HEK293 (cell line): Measurements from ENCODE around the gene PDLIM7.

Source experiments
- CTCF ChIA-PET: fragments of 350-600 bp; formaldehyde crosslinking; extraction: SDS; loops from one replicate; lab custom pipeline; 2021; ENCODE audit warnings: antibody characterized with exemption; lab: Yijun Ruan, JAX
- POLR2A ChIA-PET: fragments of 300-600 bp; formaldehyde crosslinking; extraction: SDS; loops from one replicate; lab custom pipeline; 2020; ENCODE audit warnings: antibody characterized with exemption, inconsistent platforms; lab: Yijun Ruan, JAX
- H3K27ac ChIP-seq: fragments of 200-500 bp; sonication (Bioruptor generic); 2 replicates; pipeline ENCODE4 v1.5.1; 2014; ENCODE audit warnings: low read depth, low read length, control low read depth, inconsistent platforms; ENCODE audit errors: extremely low read depth
- H3K36me3 ChIP-seq, 2 experiments: fragments of 200-500 bp in 1 of 2; sonication (Bioruptor generic) in 1 of 2; 1 replicate in 1 of 2; 2 replicates in 1 of 2; pipeline ENCODE4 v1.5.1; 2014 to 2017; ENCODE audit warnings: inconsistent platforms in 2 of 2, low read length in 2 of 2; ENCODE audit not compliant: control insufficient read depth in 2 of 2, insufficient read depth in 1 of 2
- H3K4me1 ChIP-seq: fragments of 200-500 bp; sonication (Bioruptor generic); 2 replicates; pipeline ENCODE4 v1.5.1; 2014; ENCODE audit warnings: mild to moderate bottlenecking, low read length, inconsistent platforms; ENCODE audit not compliant: control insufficient read depth, insufficient read depth
- H3K4me3 ChIP-seq: 2 replicates; pipeline ENCODE4 v1.5.1; 2011; ENCODE audit warnings: low read depth, mild to moderate bottlenecking, control low read depth, low read length, moderate library complexity
- H3K9me3 ChIP-seq: fragments of 200-500 bp; sonication (Bioruptor generic); 2 replicates; pipeline ENCODE4 v1.5.1; 2014; ENCODE audit warnings: low read depth, low read length, inconsistent platforms; ENCODE audit not compliant: control insufficient read depth, insufficient read depth
- AEBP2 ChIP-seq: fragments of 450-650 bp; formaldehyde crosslinking; IDR thresholded peaks from 2 replicates; pipeline ENCODE4 v1.5.1; 2016; ENCODE audit warnings: missing biosample characterization, missing genetic modification characterization, borderline replicate concordance
- BCL6B ChIP-seq: fragments of 450-650 bp; formaldehyde crosslinking; IDR thresholded peaks from 2 replicates; pipeline ENCODE4 v1.5.1; 2017; ENCODE audit warnings: missing biosample characterization, missing genetic modification characterization
- SCRT1 ChIP-seq: fragments of 450-650 bp; formaldehyde crosslinking; IDR thresholded peaks from 2 replicates; pipeline ENCODE4 v1.5.1; 2016; ENCODE audit warnings: missing biosample characterization, missing genetic modification characterization, borderline replicate concordance
- SETDB1 ChIP-seq: IDR thresholded peaks from one replicate; pipeline ENCODE4 v1.6.1; 2017; ENCODE audit warnings: mild to moderate bottlenecking, low read length, moderate library complexity, mixed read lengths; ENCODE audit not compliant: insufficient read length
- TCF7L2 ChIP-seq: IDR thresholded peaks from 2 replicates; pipeline ENCODE4 v1.6.1; 2011; ENCODE audit warnings: low read depth, mild to moderate bottlenecking, inconsistent platforms, low read length, moderate library complexity, borderline replicate concordance
- ZBTB49 ChIP-seq: fragments of 450-650 bp; formaldehyde crosslinking; IDR thresholded peaks from 2 replicates; pipeline ENCODE4 v1.5.1; 2016; ENCODE audit warnings: missing biosample characterization, missing genetic modification characterization, low read depth
- ZNF10 ChIP-seq: fragments of 450-650 bp; formaldehyde crosslinking; IDR thresholded peaks from 2 replicates; pipeline ENCODE4 v1.5.1; 2017; ENCODE audit warnings: missing biosample characterization, missing genetic modification characterization
- ZNF114 ChIP-seq: fragments of 450-650 bp; formaldehyde crosslinking; IDR thresholded peaks from 2 replicates; pipeline ENCODE4 v1.5.0; 2017; ENCODE audit warnings: missing biosample characterization, missing genetic modification characterization
- ZNF311 ChIP-seq: fragments of 450-650 bp; formaldehyde crosslinking; IDR thresholded peaks from 2 replicates; pipeline ENCODE4 v1.5.1; 2017; ENCODE audit warnings: missing biosample characterization, missing genetic modification characterization, borderline replicate concordance
- ZNF423 ChIP-seq: fragments of 450-650 bp; formaldehyde crosslinking; IDR thresholded peaks from 2 replicates; pipeline ENCODE4 v1.5.1; 2016; ENCODE audit warnings: missing biosample characterization, missing genetic modification characterization
- ZNF585B ChIP-seq: fragments of 450-650 bp; formaldehyde crosslinking; IDR thresholded peaks from 2 replicates; pipeline ENCODE4 v1.5.1; 2016; ENCODE audit warnings: missing biosample characterization, missing genetic modification characterization
- ZNF776 ChIP-seq: fragments of 450-650 bp; formaldehyde crosslinking; IDR thresholded peaks from 2 replicates; pipeline ENCODE4 v1.5.0; 2017; ENCODE audit warnings: missing biosample characterization, missing genetic modification characterization, borderline replicate concordance
- TF ChIP-seq, protein P1 (sequence below): fragments of 450-650 bp; formaldehyde crosslinking; IDR thresholded peaks from 2 replicates; pipeline ENCODE4 v1.5.1; 2017; ENCODE audit warnings: missing biosample characterization, missing genetic modification characterization
- TF ChIP-seq, protein P2 (sequence below): fragments of 450-650 bp; formaldehyde crosslinking; IDR thresholded peaks from 2 replicates; pipeline ENCODE4 v1.5.1; 2016; ENCODE audit warnings: missing biosample characterization, missing genetic modification characterization

Gene PDLIM7

DNA sequence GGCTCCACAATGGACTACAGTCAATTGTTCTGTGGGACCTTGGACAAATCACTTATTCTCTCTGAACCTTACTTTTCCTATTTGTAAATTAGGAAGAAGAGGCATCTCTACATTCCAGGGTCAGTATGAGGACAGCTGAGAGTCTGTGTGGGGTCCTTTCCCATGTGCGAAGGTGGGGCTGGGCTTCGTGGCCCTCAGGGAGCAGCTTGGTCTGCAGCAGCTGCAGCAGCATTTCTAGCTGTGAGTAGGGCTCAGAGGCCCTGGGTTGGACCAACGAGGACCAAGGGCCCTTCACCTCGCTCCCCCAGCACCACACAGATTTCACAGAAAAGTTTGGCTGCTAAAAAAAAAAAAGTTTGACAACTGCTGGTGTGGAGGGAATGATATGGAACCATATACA lies 28.8 kb upstream of the PDLIM7 start (continued):
- TF ChIP-seq ZBTB49 (no peak), BCL6B (tag by site-specific recombination) (no peak), ZNF585B (no peak)

DNA sequence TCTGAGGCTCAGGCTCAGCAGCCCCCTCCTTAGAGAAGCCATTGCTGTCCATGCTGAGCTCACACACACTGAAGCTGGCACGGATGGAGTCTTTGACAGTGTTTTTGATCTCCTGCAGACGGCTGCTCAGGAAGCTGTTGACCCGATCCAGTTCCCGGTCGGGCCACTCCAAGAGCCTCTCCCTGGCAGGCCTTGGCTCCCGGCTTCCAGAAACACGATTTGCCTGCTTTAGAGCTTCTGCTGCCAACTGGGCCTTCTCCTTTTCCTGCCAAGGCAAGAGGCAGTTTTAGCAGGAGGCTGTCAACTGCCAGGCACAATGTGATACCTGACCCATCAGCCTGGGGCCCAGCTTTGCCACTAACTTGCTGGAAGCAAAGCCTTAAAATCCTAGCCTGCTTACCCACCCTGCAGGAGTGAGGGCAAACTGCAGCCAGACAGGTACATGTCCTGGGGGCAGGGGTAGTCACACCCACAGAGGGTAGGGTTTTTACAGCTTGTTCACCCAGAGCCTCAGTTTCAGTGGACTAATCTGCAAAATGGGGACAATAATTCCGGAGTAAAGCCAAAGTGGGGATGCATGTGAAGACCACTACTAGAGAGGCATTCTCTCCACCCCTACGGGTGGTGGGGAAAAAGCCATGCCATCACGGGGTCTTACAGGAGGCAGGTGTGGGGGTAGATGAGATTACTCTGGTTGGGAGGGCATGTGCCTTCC lies 27.7 kb upstream of the PDLIM7 start:
- Histone ChIP-seq H3K4me3 (no peak overlapping the region), H3K9me3 (no peaks in the 10 kb centered on the region), H3K36me3 (peaks cover 8 to 90% of the 10 kb centered on the region in 2 experiments; a peak in 2 of 3 replicates), H3K27ac (no peak overlapping the region), H3K4me1 (no peaks in the 10 kb centered on the region)
- TF ChIP-seq ZNF423 (tag by site-specific recombination) = no peak
- TF ChIP-seq, protein P1, sequence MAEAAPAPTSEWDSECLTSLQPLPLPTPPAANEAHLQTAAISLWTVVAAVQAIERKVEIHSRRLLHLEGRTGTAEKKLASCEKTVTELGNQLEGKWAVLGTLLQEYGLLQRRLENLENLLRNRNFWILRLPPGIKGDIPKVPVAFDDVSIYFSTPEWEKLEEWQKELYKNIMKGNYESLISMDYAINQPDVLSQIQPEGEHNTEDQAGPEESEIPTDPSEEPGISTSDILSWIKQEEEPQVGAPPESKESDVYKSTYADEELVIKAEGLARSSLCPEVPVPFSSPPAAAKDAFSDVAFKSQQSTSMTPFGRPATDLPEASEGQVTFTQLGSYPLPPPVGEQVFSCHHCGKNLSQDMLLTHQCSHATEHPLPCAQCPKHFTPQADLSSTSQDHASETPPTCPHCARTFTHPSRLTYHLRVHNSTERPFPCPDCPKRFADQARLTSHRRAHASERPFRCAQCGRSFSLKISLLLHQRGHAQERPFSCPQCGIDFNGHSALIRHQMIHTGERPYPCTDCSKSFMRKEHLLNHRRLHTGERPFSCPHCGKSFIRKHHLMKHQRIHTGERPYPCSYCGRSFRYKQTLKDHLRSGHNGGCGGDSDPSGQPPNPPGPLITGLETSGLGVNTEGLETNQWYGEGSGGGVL (tag by site-specific recombination) = no peak
- TF ChIP-seq ZNF776 (tag by site-specific recombination) = no peak
- ChIA-PET POLR2A (interaction anchor here (0.9 to 1.3 kb wide), 2 partner anchors 21 to 28 kb away, joined by 3 to 4 read pairs; partner anchors contain the start of gene PDLIM7), CTCF (interaction anchor here (0.6 kb wide), 1 partner anchor 9 kb away, joined by 3 read pairs; no protein-coding TSS in a partner anchor)

GRCh38 chr5:177524539-177524900 lies 27.1 kb upstream of the PDLIM7 start:
- no peak overlapping the region for H3K27ac ChIP-seq
- H3K36me3 ChIP-seq = peaks cover 8 to 90% of the 10 kb centered on the region in 2 experiments; a peak in 2 of 3 replicates
- TF ChIP-seq TCF7L2 (no peak), AEBP2 (tag by site-specific recombination) (no peak), ZNF10 (tag by site-specific recombination) (no peak), ZNF114 (tag by site-specific recombination) (no peak), ZNF311 (tag by site-specific recombination) (no peak), SCRT1 (tag by site-specific recombination) (no peak), SETDB1 (no peak)
- TF ChIP-seq, protein P2, sequence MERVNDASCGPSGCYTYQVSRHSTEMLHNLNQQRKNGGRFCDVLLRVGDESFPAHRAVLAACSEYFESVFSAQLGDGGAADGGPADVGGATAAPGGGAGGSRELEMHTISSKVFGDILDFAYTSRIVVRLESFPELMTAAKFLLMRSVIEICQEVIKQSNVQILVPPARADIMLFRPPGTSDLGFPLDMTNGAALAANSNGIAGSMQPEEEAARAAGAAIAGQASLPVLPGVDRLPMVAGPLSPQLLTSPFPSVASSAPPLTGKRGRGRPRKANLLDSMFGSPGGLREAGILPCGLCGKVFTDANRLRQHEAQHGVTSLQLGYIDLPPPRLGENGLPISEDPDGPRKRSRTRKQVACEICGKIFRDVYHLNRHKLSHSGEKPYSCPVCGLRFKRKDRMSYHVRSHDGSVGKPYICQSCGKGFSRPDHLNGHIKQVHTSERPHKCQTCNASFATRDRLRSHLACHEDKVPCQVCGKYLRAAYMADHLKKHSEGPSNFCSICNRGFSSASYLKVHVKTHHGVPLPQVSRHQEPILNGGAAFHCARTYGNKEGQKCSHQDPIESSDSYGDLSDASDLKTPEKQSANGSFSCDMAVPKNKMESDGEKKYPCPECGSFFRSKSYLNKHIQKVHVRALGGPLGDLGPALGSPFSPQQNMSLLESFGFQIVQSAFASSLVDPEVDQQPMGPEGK (tag by site-specific recombination) = no peak
- ChIA-PET POLR2A (interaction anchor here (0.9 to 1.3 kb wide), 2 partner anchors 21 to 27 kb away, joined by 3 to 4 read pairs; partner anchors contain the start of gene PDLIM7), CTCF (interaction anchor here (0.6 kb wide), 1 partner anchor 9 kb away, joined by 3 read pairs; no protein-coding TSS in a partner anchor)
- H3K9me3 ChIP-seq = no peaks in the 10 kb centered on the region
- H3K4me3 ChIP-seq = no peak overlapping the region
- H3K4me1 ChIP-seq = no peaks in the 10 kb centered on the region
